H1 (cell line): ENCODE measurements around the gene CCDC12. TPM values are rescaled to one million over a fixed set of nuclear protein-coding genes. Genes with fewer than 3 reads are reported as not detected.

ENCODE experiments used
- BRCA1 ChIP-seq: IDR thresholded peaks from 2 replicates; pipeline ENCODE4 v1.6.1; 2012; ENCODE audit warnings: low read depth, low read length, improper control_type of control experiment
- CTCF ChIP-seq, 3 experiments: IDR thresholded peaks; 1 replicate in 2 of 3; 2 replicates in 1 of 3; pipeline versions ENCODE4 v1.5.1 to v1.6.1; 2011; ENCODE audit warnings: low read length in 3 of 3, mild to moderate bottlenecking in 3 of 3, inconsistent platforms in 2 of 3, low read depth in 1 of 3, moderate library complexity in 1 of 3; ENCODE audit not compliant: insufficient read depth in 1 of 3; ENCODE audit errors: control extremely low read depth in 1 of 3
- KDM4A ChIP-seq: IDR thresholded peaks from one replicate; pipeline ENCODE4 v1.7.1; 2012; ENCODE audit warnings: low read depth, mild to moderate bottlenecking, moderate library complexity, low read length, inconsistent platforms; ENCODE audit not compliant: severe bottlenecking
- NANOG ChIP-seq: IDR thresholded peaks from 2 replicates; pipeline ENCODE4 v1.6.1; 2011; ENCODE audit warnings: low read length, low read depth, mild to moderate bottlenecking, inconsistent platforms; ENCODE audit not compliant: insufficient read depth, poor library complexity, severe bottlenecking
- polyA plus RNA-seq, 7 experiments: library from polyadenylated mRNA; depleted of rRNA in 3 of 7; stranded (reverse) in 5 of 7; unstranded in 2 of 7; fragments of >200 nt in 5 of 7; fragments of 200-250 nt in 2 of 7; gene quantifications; 1 replicate in 5 of 7; 2 replicates in 1 of 7; 4 replicates in 1 of 7; pipeline versions ENCODE4 v1.2.1 to v1.2.3, GENCODE V29; 2011 to 2013; ENCODE audit warnings: missing spikeins in 2 of 7, mixed read lengths in 2 of 7
- total RNA-seq: library from RNA; stranded (reverse); fragmentation: NEBNext Ultra II Directional; extraction: Animal tissue kit (Norgen Biotek cat#: 25700); gene quantifications from 2 replicates; pipeline ENCODE4 v1.2.1, GENCODE V29; 2021

Gene CCDC12
- total and polyA plus RNA-seq, 2 of the 8 experiments (the other 6 are each of a cell fraction or from before 2014, with no cell fraction given), result 29.5 to 41.3 TPM

- no peak for TF ChIP-seq CTCF (IDR thresholded peaks at IDR 0.05; ENCODE audit: control extremely low read depth in 1 of 3, insufficient read depth in 1 of 3, low read depth in 1 of 3, low read length in 3 of 3)
- TF ChIP-seq NANOG, result no peak
- TF ChIP-seq KDM4A, result no peak
- TF ChIP-seq BRCA1, result no peak
Observed at GRCh38 chr3:46900356-46900755, 76.2 kb downstream of the CCDC12 start (continued).
